Muscle of leg (tissue), 11 donors: ENCODE data around the gene UTP3. TPM values are rescaled to one million over a fixed set of nuclear protein-coding genes. Genes with fewer than 3 reads are reported as not detected.
"Not testable (repeated sequence)": the region's sequence is repeated elsewhere in the genome, so short reads cannot be mapped to it uniquely, and the experiment has no call there.

ENCODE experiments used
- DNase-seq: peaks from one replicate; pipeline ENCODE4 v3.0.0; 2013
- H3K27ac ChIP-seq: one replicate; pipeline ENCODE4 v1.5.1; 2013; ENCODE audit warnings: mild to moderate bottlenecking, low read length, control low read depth
- H3K27me3 ChIP-seq: one replicate; pipeline ENCODE4 v1.6.1; 2013; ENCODE audit warnings: low read length; ENCODE audit not compliant: control insufficient read depth, insufficient read depth
- H3K36me3 ChIP-seq: one replicate; pipeline ENCODE4 v1.6.1; 2013; ENCODE audit warnings: low read length; ENCODE audit not compliant: control insufficient read depth, insufficient read depth
- H3K4me1 ChIP-seq: one replicate; pipeline ENCODE4 v1.6.1; 2013; ENCODE audit warnings: low read length; ENCODE audit not compliant: control insufficient read depth, insufficient read depth
- H3K4me3 ChIP-seq: one replicate; pipeline ENCODE4 v1.5.1; 2013; ENCODE audit warnings: low read length, control low read depth
- H3K9me3 ChIP-seq: replicated peaks from 2 replicates; pipeline ENCODE4 v1.6.1; 2013; ENCODE audit warnings: low read depth, low read length; ENCODE audit not compliant: control insufficient read depth
- WGBS: methylation state at CpG from one replicate; pipeline ENCODE4 v1.1.5; 2013; ENCODE audit warnings: missing lambda C conversion rate; ENCODE audit not compliant: insufficient coverage; 5-methylcytosine and 5-hydroxymethylcytosine counted together
- polyA plus RNA-seq, 8 donors: library from polyadenylated mRNA; unstranded; fragments of 120-200 nt; gene quantifications; one replicate each; pipeline versions ENCODE4 v1.2.1 to v1.2.3, GENCODE V29; 2013; ENCODE audit warnings: inconsistent platforms in 1 of 8, low replicate concordance in 1 of 8; ENCODE audit not compliant: insufficient read length in 8 of 8, insufficient read depth in 1 of 8
- total RNA-seq: library from RNA; stranded (reverse); fragments of 120-200 nt; gene quantifications from one replicate; pipeline ENCODE4 v1.2.4, GENCODE V29; 2013

Gene UTP3
- total and polyA plus RNA-seq, 9 donors = 10.7 to 28.7 (median 23.7) TPM

GRCh38 chr4:70661309-70661922, 26.9 kb upstream of the UTP3 start:
- not testable (repeated sequence) for H3K27me3 ChIP-seq, DNase-seq, H3K27ac ChIP-seq, H3K9me3 ChIP-seq, H3K4me3 ChIP-seq, H3K4me1 ChIP-seq, H3K36me3 ChIP-seq
- WGBS = 82% methylated on average over 1 of the region's 5 CpGs

GRCh38 chr4:70666369-70666768, 22.0 kb upstream of the UTP3 start, which contains the start of gene JCHAIN:
Gene JCHAIN (minus strand): TSS chr4:70666508. CDS start chr4:70666490, 18 bp downstream.
- DNase-seq = peak; percentile 8
- Histone ChIP-seq H3K9me3 (no peaks in the 10 kb centered on the region), H3K4me3 (no peak within 1 kb of the TSS), H3K36me3 (no peaks in the 10 kb centered on the region), H3K27ac (no peak within 1 kb of the TSS), H3K4me1 (no peaks in the 10 kb centered on the region), H3K27me3 (no peaks in the 10 kb centered on the region)
- no CpG with 5 or more reads among the region's 1 CpG for WGBS

GRCh38 chr4:70667740-70668535, 20.4 kb upstream of the UTP3 start:
- no peaks in the 10 kb centered on the region for H3K9me3 ChIP-seq
- no peak overlapping the region for H3K4me3 ChIP-seq
- DNase-seq = no peak
- H3K4me1 ChIP-seq = no peaks in the 10 kb centered on the region
- WGBS = no CpG with 5 or more reads among the region's 3 CpGs
- H3K27ac ChIP-seq = no peak overlapping the region
- H3K36me3 ChIP-seq = no peaks in the 10 kb centered on the region
- no peaks in the 10 kb centered on the region for H3K27me3 ChIP-seq

- 71% methylated on average over 1 of the region's 5 CpGs for WGBS
- DNase-seq = no peak
- H3K27me3 ChIP-seq = no peaks in the 10 kb centered on the region
- H3K27ac ChIP-seq = no peak overlapping the region
- H3K4me3 ChIP-seq = no peak overlapping the region
- H3K4me1 ChIP-seq = no peaks in the 10 kb centered on the region
- no peaks in the 10 kb centered on the region for H3K9me3 ChIP-seq
- H3K36me3 ChIP-seq = no peaks in the 10 kb centered on the region
Measured at GRCh38 chr4:70670332-70671014, 17.9 kb upstream of the UTP3 start.

GRCh38 chr4:70671091-70671490, 17.2 kb upstream of the UTP3 start:
- Histone ChIP-seq H3K27me3 (no peaks in the 10 kb centered on the region), H3K27ac (no peak overlapping the region), H3K36me3 (no peaks in the 10 kb centered on the region), H3K9me3 (no peaks in the 10 kb centered on the region), H3K4me1 (no peaks in the 10 kb centered on the region), H3K4me3 (no peak overlapping the region)
- no peak for DNase-seq
- WGBS = no CpG with 5 or more reads among the region's 2 CpGs

- no peak for DNase-seq
- Histone ChIP-seq H3K9me3 (no peaks in the 10 kb centered on the region), H3K27ac (no peak overlapping the region), H3K4me3 (no peak overlapping the region), H3K36me3 (no peaks in the 10 kb centered on the region), H3K4me1 (no peaks in the 10 kb centered on the region), H3K27me3 (no peaks in the 10 kb centered on the region)
Measured at GRCh38 chr4:70674191-70674590, 14.1 kb upstream of the UTP3 start.

- DNase-seq = no peak
- H3K4me3 ChIP-seq = no peak overlapping the region
- H3K27ac ChIP-seq = no peak overlapping the region
- no peaks in the 10 kb centered on the region for H3K27me3 ChIP-seq
- no peaks in the 10 kb centered on the region for H3K36me3 ChIP-seq
- H3K4me1 ChIP-seq = no peaks in the 10 kb centered on the region
- no CpG with 5 or more reads among the region's 1 CpG for WGBS
- no peaks in the 10 kb centered on the region for H3K9me3 ChIP-seq
Measured at GRCh38 chr4:70674731-70675130, 13.6 kb upstream of the UTP3 start.

- no peaks in the 10 kb centered on the region for H3K27me3 ChIP-seq
- 78% methylated on average over 3 of the region's 6 CpGs for WGBS
- H3K27ac ChIP-seq = no peak overlapping the region
- H3K4me3 ChIP-seq = no peak overlapping the region
- H3K36me3 ChIP-seq = no peaks in the 10 kb centered on the region
- H3K9me3 ChIP-seq = no peaks in the 10 kb centered on the region
- H3K4me1 ChIP-seq = no peaks in the 10 kb centered on the region
- DNase-seq = no peak
Measured at GRCh38 chr4:70676554-70677090, 11.7 kb upstream of the UTP3 start.

- Histone ChIP-seq H3K27me3 (no peaks in the 10 kb centered on the region), H3K4me3 (no peak overlapping the region), H3K9me3 (no peaks in the 10 kb centered on the region), H3K4me1 (no peaks in the 10 kb centered on the region), H3K36me3 (no peaks in the 10 kb centered on the region), H3K27ac (no peak overlapping the region)
- WGBS = no CpG with 5 or more reads among the region's 1 CpG
- no peak for DNase-seq
Measured at GRCh38 chr4:70678383-70678999, 9.8 kb upstream of the UTP3 start.

GRCh38 chr4:70680934-70681333, 7.4 kb upstream of the UTP3 start:
- Histone ChIP-seq H3K27ac (no peak overlapping the region), H3K4me3 (no peak overlapping the region), H3K9me3 (no peaks in the 10 kb centered on the region), H3K4me1 (no peaks in the 10 kb centered on the region), H3K27me3 (no peaks in the 10 kb centered on the region), H3K36me3 (no peaks in the 10 kb centered on the region)
- peak; percentile 21 for DNase-seq
